HEK293T (cell line): ENCODE data around the gene RAD51B.
"Not testable (repeated sequence)": the region's sequence is repeated elsewhere in the genome, so short reads cannot be mapped to it uniquely, and the experiment has no call there.

Experiments
- BHLHE40 ChIP-seq: fragments of 450-650 bp; IDR thresholded peaks from 2 replicates; pipeline ENCODE4 v1.6.1; 2016; ENCODE audit warnings: mild to moderate bottlenecking, moderate library complexity, borderline replicate concordance
- FOXA1 ChIP-seq: fragments of 450-650 bp; IDR thresholded peaks from 2 replicates; pipeline ENCODE4 v1.6.1; 2016; ENCODE audit warnings: mild to moderate bottlenecking
- FOXK2 ChIP-seq: fragments of 450-650 bp; IDR thresholded peaks from 2 replicates; pipeline ENCODE4 v1.6.1; 2016; ENCODE audit warnings: mild to moderate bottlenecking
- FOXM1 ChIP-seq: fragments of 450-650 bp; IDR thresholded peaks from 2 replicates; pipeline ENCODE4 v1.6.1; 2017; ENCODE audit warnings: mild to moderate bottlenecking, borderline replicate concordance
- L3MBTL2 ChIP-seq: fragments of 450-650 bp; conservative IDR thresholded peaks from 2 replicates; pipeline ENCODE4 v1.6.1; 2016; ENCODE audit warnings: mild to moderate bottlenecking
- LEF1 ChIP-seq: fragments of 450-650 bp; IDR thresholded peaks from 2 replicates; pipeline ENCODE4 v1.6.1; 2017; ENCODE audit warnings: mild to moderate bottlenecking, borderline replicate concordance

DNA sequence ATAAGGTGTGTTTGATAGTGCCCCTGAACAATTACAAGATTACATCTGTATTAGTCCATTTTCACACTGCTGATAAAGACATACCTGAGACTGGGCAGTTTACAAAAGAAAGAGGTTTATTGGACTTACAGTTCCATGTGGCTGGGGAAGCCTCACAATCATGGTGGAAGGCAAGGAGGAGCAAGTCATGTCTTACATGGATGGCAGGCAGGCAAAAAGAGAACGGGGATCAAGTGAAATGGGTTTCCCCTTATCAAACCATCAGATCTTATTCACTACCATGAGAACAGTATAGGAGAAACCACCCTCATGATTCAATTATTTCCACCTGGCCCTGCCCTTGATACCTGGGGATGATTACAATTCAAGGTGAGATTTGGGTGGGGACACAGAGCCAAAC, 211.4 kb downstream of the RAD51B start:
- not testable (repeated sequence) for TF ChIP-seq L3MBTL2, FOXM1, LEF1, FOXK2, BHLHE40, FOXA1
